OCI-LY1 (cell line): ENCODE results near the gene SPRED2.

Experiments used
- EZH2 ChIP-seq: fragments of 200-600 bp; sonication (generic), shearing (Covaris generic); IDR thresholded peaks from 2 replicates; pipeline ENCODE4 v1.8.0; 2017; ENCODE audit warnings: borderline replicate concordance, mixed run types, mild to moderate bottlenecking, antibody characterized with exemption, low read length, moderate library complexity, mixed read lengths
- TF ChIP-seq, protein P1 (sequence below): fragments of 200-600 bp; sonication (generic), shearing (Covaris generic); IDR thresholded peaks from 2 replicates; pipeline ENCODE4 v1.5.1; 2017; ENCODE audit warnings: mild to moderate bottlenecking, antibody characterized with exemption, low read length, moderate library complexity, mixed read lengths

- TF ChIP-seq, protein P1, sequence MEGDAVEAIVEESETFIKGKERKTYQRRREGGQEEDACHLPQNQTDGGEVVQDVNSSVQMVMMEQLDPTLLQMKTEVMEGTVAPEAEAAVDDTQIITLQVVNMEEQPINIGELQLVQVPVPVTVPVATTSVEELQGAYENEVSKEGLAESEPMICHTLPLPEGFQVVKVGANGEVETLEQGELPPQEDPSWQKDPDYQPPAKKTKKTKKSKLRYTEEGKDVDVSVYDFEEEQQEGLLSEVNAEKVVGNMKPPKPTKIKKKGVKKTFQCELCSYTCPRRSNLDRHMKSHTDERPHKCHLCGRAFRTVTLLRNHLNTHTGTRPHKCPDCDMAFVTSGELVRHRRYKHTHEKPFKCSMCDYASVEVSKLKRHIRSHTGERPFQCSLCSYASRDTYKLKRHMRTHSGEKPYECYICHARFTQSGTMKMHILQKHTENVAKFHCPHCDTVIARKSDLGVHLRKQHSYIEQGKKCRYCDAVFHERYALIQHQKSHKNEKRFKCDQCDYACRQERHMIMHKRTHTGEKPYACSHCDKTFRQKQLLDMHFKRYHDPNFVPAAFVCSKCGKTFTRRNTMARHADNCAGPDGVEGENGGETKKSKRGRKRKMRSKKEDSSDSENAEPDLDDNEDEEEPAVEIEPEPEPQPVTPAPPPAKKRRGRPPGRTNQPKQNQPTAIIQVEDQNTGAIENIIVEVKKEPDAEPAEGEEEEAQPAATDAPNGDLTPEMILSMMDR = no peak
- no peak for TF ChIP-seq EZH2
Observed at GRCh38 chr2:65320946-65321345, 111.5 kb downstream of the SPRED2 start.
